NCI-H187 treated with DMSO at 0.1 percent for 48 hours (cell line): ENCODE results near the gene TRAPPC6A.

Source experiments
- DNase-seq: peaks from one replicate; lab custom pipeline; 2025; lab: John Stamatoyannopoulos, UW

Gene TRAPPC6A, protein sequence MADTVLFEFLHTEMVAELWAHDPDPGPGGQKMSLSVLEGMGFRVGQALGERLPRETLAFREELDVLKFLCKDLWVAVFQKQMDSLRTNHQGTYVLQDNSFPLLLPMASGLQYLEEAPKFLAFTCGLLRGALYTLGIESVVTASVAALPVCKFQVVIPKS

GRCh38 chr19:45177817-45178261, at the start of gene TRAPPC6A:
Gene TRAPPC6A (minus strand): TSS chr19:45178237. CDS start chr19:45178218, 19 bp downstream.
- DNase-seq: no peak

GRCh38 chr19:45224645-45225044, 46.6 kb upstream of the TRAPPC6A start:
- no peak for DNase-seq

- DNase-seq: no peak
These were observed 45.8 kb upstream of the TRAPPC6A start for GRCh38 chr19:45223879-45224278.

- no peak for DNase-seq
These were observed 44.7 kb upstream of the TRAPPC6A start for GRCh38 chr19:45222724-45223123.

GRCh38 chr19:45218911-45219743, 41.1 kb upstream of the TRAPPC6A start:
- no peak for DNase-seq

DNA sequence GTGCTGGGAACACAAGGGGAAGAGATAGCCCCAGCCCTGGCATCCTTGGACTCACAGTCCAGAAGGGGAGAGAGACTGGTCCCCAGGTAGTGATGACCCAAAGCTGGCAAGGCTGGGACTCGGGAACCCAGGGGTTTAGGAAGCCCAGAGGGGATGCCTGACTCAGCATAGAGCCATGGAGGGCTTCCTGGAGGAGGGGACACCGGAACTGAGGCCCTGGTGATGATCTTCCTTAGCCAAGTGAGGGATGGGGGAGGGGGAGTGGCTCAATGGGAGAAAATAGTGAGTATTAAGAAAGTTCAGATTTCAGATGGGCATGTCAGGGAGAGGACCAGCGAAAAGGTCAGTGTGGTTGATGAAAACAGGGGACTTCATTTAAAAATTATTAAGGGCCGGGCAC, 40.4 kb upstream of the TRAPPC6A start:
- no peak for DNase-seq

- no peak for DNase-seq
These were observed 39.9 kb upstream of the TRAPPC6A start for GRCh38 chr19:45217957-45218334.

- no peak for DNase-seq
These were observed 39.3 kb upstream of the TRAPPC6A start for GRCh38 chr19:45217193-45217956.

DNA sequence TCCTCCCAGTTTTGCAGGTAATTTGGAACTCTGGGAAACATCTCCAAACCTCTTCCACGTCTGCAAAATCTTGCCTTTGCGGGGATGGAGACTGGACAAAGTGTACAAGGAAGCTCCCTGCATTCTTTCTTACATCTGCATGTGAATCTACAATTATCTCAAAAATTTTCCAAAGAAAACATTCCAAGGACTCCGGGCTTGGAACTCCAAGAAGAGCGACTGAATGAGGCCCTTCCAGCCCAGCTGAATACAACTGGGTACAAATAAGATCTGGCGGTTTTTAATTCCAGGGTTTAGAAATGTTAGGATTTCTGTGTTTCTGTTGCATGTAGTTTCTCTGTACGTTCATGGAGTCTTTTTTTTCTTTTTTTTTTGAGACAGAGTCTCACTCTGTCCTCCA, 38.6 kb upstream of the TRAPPC6A start:
- DNase-seq: no peak

- no peak for DNase-seq
These were observed 37.6 kb upstream of the TRAPPC6A start for GRCh38 chr19:45215391-45216191.

DNA sequence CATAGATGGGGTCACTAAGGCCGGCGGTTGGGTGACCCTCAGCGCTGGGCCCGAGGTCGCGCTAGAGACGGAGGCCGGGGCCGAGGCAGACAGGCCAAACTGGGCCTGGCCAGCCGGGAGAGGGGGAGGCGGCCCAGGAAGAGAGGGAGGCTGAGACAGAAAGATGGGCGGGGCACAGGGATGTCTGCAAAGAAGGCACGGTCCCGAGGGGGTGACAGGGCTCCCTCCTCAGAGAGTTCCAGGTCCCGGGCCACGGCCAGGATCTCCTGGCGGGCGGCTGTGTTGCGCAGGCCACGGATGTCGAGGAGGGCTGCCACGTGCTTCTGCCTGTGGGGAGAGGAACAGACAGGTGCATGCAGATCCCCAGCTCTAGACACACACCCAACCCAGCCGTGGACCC, 35.0 kb upstream of the TRAPPC6A start:
- DNase-seq: no peak

GRCh38 chr19:45211751-45212381, 33.8 kb upstream of the TRAPPC6A start:
- DNase-seq: no peak

DNA sequence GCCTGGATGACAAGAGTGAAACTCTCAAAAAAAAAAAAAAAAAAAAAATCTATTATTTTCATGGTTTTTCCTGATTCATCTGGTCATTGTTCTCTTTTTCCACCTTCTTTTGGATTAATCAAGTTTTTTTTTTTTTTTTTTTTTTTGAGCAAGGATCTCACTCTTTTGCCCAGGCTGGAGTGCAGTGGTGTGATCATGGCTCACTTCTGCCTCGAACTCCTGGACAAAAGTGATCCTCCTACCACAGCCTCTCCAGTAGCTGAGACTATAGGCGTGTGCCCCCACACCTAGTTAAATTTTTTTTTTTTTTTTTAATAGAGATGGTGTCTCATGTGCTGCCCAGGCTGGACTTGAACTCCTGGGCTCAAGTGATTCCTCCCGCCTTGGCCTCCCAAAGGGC, 28.3 kb upstream of the TRAPPC6A start:
- DNase-seq: no peak

GRCh38 chr19:45205810-45206209, 27.8 kb upstream of the TRAPPC6A start:
- DNase-seq: no peak

- DNase-seq: no peak
These were observed 24.6 kb upstream of the TRAPPC6A start for GRCh38 chr19:45202637-45203036.

- DNase-seq: no peak
These were observed 22.5 kb upstream of the TRAPPC6A start for GRCh38 chr19:45200568-45200967.

GRCh38 chr19:45195764-45196163, 17.7 kb upstream of the TRAPPC6A start:
- no peak for DNase-seq

DNA sequence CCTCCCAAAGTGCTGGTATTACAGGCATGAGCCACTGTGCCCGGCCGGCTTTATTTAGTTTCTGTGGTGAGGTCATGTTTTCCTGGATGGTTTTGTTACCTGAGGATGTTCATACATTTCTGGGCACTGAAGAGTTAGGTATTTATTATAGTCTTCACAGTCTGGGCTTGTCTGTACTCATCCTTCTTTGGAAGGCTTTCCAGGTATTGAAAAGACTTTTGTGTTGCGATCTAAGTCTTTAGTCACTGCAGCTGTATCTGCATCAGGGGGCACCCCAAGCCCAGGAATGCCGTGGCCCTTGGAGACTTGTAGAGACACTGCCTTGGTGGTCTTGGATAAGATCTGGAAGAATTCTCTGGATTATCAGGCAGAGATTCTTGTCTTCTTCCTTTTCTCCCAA, 13.3 kb upstream of the TRAPPC6A start:
- no peak for DNase-seq

DNA sequence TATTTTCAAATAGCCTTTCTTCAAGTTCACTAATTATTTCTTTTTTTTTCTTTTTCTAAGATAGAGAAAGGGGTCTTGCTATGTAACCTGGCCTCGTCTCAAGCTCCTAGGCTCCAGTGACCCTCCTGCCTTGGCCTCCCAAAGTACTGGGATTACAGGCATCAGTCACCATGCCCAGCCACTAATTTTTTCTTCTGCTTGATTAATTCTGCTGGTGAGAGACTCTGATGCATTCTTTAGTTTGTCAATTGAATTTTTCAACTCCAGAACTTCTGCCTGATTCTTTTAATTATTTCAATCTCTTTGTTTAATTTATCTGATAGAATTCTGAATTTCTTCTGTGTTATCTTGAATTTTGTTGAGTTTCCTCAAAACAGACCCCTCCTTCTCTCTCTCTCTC, 11.9 kb upstream of the TRAPPC6A start:
- no peak for DNase-seq

DNA sequence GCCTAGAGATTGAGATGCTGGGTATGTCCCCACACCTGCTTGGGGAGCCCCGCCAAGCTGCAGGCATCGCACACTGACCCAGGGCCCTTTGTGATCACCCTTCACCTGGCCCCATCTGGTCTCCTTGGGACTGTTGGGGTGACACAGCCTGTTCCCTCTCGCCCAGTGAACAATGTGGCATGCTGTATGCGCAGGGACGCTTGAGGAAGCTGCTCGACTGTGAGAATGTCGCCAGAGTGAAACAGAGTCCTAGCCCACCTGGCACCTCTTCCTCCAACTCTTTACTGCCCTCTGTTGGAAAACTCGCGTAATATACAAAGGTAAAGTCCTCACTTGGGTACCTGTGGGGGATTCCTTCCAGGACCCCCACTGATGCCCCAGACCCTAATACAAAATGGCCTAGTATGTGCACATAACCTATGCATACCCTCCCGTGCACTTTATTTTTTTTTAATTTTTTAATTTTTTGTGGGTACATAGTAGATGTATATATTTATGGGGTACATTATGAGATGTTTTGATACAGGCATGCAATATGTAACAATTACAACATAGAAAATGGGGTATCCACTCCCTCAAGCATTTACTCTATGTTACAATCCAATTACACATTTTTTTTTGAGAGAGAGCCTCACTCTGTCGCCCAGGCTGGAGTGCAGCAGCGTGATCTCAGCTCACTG, 9.5 kb upstream of the TRAPPC6A start:
- DNase-seq: no peak
